Activated CD8-positive, alpha-beta memory T cell treated with anti-CD3 and anti-CD28 coated beads, Interleukin-2, amount 50 U/mL, for 4 hours (primary cell): ENCODE measurements around the gene IDUA.
"Not testable (repeated sequence)": the region's sequence is repeated elsewhere in the genome, so short reads cannot be mapped to it uniquely, and the experiment has no call there.

Experiments used
- DNase-seq: peaks from one replicate; pipeline ENCODE4 v3.0.0-alpha.2; 2020

Gene IDUA

DNA sequence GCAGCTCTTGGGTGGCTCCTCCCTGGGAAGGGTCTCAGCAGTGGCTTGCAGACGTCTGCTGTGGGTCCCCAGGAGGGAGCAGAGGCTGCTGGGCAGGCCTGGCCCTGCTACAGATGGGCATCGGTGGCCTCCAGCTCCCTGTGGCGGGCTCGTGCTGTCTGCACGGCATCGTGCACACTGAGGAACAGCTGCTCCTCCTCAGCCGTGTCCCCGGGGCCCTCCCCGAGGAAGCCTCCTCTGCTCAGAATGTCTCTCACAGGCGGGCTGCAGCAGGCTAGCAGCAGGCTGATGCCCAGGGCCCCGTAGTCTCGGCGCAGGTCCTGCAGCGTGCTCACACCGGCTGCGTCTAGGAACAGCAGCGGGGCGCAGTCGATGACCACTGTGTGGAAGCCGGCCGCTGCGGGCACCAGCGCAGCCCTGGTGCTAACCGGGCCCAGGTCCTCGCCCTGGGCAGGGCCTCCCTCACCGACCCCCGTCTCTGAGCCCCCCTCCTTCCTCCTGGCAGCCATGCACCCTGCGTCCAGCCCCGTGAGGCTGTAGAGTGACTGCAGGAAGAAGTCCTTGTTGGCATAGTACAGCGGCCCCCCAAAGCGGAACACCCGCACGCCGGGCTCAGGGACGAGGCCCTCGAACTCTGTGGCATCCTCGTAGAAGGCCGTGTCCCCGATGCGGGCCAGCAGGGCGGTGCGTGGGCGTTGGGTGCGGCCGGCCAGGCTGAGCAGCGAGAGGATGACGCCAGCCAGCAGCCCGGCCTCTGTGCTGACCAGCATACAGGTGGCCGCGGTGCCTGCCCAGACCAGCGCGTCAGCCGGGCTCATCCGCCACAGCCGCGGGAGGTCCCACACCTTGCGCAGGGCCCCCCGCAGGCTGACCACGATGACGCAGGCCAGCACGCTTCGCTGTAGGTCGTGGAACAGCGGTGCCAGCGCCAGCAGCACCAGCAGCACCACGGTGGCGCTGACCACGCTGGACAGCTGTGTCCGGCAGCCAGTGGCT, 2.2 kb downstream of the IDUA start:
- peak; percentile 14 for DNase-seq

DNA sequence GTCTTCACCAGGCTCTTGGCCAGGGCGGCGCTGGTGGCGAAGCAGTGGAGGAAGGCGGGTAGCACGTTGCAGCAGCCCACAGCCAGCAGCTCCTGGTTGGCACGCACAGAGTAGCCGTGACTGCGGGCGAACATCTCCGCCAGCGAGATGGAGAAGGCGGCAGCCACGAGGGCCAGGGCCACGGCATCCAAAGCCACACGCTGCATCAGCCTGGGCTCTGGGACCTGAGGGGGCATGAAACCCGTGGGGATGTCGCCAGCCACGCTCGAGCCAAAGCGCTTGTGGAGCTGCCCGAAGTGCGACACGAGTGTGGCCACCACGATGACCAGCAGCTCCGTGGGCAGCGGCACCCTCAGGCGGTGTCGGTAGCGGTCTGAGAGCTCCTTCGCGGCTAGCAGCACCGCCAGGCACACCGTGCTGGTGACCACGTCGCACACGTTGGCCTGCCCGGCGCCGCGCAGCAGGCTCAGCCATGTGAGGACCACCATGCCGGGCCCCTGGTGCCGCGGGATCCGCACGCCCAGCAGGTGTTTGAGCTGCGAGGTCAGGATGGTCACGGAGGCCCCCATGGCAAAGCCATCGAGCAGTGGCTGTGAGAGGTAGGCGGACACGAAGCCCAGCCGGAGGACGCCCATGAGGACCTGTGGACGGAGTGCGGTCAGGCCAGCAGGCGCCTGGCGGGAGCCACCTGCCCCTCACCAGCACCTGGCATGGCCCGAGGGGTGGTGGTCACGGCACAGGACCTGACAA, 3.1 kb downstream of the IDUA start:
- DNase-seq = peak; percentile 13

DNA sequence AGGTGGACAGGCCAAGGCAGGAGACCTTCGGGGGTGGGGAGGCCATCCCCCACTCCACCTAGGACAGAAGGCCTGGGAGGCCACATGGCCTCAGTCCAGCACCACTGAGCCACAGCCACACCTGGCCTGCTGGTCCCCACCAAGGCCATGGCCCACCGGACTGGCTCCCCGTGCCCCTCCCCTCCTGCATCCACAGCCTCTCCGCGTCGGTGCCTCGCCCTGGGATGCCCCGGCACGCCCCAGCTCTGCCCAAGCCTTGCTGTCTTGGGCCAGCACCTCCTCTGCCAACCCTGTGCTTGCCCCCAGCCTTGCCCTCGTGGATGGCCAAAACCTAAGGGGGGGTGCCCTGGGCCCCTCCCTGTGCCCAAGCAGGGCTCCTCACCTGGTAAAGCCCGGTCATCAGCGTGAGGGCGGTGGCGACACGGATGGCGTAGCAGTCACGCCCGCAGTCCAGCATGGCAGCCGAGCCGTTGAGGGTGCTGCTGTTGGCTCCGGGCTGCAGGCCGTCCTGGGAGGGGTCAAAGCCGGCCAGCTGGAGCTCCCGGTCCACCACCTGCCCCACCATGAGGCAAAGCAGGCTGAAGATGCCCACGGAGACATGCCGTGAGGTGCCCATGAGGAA, 4.0 kb downstream of the IDUA start:
- peak; percentile 12 for DNase-seq

DNA sequence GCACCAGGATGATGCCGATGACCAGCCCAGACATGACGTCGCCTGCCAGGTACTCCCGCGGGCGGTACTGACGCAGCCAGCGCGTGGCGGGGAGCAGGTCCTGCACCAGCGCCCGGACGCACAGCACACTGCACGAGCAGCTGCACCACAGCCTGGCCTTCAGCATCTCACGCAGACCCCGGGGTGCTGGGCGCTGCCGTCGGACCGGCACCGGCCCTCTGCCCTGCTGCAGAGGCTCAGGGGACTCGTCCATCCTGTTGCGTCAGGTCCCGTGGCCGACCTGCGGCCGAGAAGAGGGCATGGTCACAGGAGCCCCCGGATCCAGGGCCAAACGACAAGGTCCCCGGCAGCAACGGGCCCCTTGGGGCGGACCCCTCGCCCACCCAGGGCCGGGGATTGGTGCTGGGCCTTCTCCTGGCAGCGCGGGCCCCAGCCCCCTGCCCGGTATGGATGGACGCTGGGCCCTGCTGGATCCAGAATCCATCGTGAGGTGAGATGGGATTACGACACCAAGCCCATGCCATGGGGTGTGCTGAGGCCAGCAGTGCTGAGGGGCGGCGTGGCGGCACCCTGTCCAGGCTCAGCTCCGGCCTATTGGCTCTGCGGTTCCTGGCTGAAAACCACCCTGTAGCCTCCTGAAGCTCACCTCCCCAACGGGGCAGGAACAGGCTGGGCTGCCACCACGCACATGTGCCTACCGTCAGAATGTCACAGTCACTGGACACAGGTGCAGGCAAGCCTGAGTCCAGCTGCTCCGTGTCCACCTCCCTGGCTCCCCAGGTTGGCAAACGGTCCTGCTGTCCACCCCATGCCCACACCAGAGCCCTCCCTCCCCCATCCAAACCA, 4.8 kb downstream of the IDUA start:
- peak; percentile 14 for DNase-seq

DNA sequence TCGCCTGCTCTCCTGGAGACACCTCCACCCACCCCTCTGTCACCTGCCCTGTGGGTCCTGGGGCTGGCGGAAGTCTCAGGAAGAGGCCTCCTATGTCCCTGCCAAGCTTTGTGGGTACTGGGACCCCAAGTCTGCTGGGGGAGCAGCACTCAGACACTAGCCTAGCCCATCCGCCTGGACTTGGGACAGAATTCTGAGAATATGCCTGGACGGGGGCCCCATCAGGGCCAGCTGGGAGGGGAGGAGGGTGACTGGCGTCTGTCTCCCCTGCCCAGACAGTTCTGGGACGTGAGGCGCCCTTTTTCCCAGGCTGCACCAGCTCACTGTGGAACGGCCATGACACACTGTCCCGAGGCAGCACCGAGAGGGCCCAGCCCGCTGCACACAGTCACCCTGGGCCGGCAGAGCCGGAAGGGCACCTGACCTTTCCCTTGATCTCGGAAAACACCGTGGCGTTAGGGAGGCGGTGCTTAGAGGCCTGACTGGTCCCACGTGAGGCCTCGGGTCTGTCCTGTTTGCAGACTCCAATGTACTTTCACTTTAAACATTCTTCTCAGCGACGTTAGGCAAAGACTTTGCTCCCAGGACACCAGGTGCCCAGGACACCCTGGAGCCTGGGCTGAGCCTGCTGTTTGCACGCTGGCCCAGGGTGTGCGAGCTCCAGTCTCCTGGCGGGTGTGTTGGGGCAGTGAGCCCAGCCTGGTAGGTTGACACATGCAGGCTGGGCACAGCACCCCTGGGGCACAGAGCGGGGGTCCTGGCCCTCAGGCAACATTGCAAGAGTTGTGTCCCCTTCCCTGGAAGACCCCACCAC, 5.7 kb downstream of the IDUA start:
- DNase-seq = no peak

DNA sequence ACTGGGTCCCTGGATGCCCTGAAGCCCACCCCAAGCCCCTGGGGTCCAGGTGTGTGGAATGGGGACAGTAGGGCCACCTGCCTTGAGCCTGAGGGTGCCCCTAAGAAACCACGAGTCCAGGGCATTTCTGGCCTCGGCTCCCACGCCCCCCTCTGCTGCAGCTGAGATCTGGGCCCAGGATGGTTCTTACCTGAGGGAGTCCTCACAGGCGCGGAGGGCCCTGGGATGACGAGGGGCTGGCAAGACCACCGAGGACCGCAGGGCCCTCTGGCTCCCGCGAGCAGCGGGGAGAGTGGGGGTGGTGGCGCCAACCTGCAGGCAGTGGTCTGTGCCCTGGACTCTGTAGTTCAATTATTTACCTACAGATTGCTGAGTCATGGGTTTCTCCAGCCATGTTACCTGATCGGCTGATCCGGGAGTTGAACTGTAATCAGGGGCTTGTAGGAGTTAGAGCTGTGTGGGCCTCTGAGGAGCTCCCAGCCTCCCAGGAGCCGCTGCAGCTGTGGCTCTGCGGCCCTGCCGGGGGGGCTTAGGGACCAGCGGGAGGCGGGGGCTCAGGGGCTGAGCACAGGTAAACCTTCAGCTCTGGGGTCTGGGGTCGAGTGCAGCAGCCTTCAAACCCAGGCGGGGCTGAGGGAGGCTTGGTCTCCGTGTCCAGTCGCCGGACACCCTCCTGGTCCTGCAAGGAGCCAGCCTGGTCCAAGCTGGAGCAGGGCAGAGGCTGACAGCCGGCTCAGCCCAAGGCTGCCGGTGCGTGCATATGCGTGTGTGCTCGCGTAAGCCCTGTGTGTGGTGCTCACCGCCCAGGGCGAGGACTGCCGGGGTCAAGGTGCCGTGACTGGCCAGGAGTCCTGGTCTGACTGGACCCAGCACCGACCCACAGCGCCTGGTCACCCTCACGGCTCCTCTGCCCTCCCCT, 6.5 kb downstream of the IDUA start, which contains the start of gene SLC26A1:
Gene SLC26A1, minus strand, starts transcription at position 294 of the 919 bp plus-strand sequence. CDS start 1,701 bp downstream, outside the sequence.
- peak; percentile 12 for DNase-seq

DNA sequence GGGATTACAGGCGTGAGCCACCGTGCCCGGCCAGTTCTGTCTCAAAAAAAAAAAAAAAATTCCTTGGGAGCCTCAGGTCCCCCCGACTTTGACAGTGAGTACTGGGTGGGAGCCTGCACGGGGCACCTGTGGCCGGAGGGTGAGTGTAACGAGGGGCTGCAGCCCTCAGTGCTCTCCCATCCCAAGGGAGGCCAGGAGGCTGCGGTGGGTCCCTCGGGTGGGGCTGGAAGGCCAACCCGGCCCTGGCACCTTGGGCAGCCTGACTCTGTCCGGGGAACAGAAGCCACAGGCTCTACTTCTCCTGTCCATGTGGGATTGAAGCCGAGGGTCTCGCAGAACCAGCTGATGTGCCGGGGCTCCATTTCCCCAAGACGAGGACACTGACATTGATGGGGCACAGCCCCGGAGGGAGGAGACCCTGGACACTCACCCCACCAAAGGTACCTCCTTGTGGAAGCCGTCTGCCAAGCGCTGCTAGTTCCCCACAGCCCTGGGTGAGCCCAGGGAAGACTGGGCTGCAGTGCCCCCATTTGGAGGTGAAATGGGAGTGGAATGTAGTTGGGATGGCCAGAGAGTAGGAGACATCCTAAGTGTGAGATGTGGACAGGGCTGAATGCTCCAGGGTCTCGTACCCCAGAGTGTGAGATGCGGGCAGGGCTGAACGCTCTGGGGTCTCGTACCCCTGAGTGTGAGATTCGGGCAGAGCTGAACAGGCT, 8.6 kb downstream of the IDUA start:
- DNase-seq = no peak

DNA sequence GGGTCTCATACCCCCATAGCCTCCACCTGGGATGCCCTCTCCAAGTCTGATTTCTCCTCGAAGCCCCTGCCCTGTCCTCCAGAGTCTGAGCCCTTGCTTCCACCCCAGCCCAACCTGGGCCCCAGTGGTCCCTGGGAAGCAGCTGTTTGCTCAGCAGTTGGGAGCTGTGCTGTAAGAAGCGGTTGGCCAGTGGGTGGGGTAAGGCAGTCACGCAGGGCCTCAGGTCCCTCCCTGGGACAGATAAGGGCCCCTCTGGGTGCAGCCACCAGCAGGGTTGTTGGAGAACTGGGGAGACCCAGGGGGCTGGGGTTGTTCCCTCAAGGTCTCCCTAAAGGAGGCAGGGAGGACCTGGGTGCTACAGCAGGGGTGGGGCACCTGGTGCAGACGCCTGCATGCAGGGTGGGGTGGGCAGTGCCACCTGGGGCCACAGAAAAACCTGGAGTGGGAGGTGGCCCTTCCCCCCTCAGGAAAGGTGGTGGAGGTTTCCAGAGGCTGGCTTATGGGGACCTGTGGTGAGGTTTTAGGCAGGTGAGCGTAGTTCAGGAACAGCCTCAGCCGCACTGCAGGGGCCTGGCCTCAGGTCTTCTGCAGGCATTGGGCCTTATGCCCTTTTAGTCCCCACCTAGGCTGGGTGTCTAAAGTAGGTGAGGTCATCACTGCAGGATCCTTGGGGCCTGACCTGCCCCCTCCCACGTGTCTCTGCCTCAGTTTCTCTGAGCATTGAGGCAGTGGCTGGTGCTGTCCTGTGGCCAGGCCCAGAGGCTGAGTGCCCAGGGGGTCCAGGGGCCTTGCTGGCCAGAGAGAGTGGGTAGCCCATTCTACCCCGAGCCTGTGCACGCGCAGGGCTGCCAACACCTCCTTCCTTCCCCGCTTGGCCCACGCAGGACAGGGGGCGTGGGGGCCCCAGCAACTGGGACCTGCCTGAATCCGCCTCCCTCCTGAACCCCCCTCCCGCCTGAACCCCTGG, 9.5 kb downstream of the IDUA start:
- no peak for DNase-seq

DNA sequence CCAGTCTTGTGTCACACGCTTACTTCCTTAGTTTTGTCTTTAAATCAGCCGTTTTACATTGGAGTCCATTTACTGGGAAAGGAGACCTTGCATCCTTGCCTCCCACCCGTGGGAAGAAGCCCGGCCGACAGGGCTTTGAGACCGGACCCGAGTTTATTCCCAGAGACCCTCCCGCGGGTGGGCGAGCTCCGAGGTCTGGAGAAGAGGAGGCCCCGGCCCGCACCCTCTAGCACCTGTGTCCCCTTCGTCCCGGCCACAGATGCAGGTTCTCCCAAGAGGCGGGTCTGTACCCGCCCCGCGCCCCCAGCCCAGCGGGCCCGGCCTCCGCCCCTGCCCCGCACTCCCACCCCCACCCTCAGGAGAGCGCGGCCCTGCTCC, 10.1 kb downstream of the IDUA start:
- DNase-seq = no peak

DNA sequence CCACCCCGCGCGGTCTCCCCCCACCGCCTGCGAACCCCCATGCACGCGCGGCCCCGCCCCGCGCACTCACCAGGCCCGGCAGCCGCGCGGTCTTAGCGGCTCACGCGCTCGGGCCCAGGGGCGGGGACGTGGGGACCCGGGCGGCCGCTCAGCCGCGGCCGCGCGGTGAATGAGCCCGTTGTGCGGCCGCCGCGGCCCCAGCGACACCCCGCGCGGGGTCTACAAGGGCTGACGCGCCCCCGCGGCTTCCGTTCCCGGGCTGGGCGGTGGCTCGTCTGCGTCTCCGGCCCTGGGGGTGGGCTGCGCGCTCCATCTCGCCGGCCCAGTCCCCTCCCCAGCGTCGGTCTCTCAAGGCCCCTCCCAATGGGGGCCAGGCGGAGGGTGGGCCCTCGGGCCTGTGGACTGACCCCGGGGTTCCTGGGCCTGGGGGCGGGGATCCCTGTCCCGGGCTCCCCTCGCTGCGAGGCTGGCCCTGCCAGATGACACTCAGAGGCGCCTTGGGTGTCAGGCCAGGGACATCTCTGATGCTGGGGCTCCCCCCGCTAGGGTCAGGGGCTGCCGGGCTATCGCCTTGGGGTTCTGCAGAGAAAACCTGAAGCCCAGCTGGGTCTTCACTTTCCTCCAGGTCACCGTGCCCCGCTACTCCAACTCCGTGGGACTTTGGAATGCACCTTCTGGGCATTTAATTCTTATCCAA, 10.7 kb downstream of the IDUA start:
- DNase-seq = no peak

DNA sequence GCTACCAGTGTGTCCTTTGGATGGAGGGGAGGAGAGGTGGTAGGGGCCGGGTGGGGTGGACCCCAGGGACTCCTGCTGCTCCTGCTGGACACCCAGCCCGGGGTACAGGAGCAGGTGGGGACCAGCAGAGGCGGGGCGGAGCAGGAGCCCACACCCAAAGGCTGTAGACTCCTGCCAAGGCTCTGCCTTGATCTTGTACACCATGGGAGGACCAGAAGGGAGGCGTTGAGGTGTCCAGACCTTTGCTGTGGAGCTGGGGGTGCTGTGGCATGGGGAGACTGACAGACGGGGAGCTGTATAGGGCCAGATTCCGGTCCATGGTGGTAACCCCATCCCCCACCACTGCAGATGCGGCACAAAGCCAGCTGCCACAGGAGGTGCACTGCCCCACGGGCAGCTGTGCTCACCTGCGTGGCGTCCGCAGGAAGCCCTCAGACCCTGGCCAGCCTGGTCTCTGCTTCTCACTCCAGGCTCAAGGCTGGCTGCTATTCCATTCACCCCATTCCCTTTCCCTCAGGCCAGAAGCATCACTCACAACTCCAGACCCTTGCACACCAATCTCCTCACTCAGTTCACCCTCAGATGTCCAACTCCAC, 11.3 kb downstream of the IDUA start:
- DNase-seq = no peak

DNA sequence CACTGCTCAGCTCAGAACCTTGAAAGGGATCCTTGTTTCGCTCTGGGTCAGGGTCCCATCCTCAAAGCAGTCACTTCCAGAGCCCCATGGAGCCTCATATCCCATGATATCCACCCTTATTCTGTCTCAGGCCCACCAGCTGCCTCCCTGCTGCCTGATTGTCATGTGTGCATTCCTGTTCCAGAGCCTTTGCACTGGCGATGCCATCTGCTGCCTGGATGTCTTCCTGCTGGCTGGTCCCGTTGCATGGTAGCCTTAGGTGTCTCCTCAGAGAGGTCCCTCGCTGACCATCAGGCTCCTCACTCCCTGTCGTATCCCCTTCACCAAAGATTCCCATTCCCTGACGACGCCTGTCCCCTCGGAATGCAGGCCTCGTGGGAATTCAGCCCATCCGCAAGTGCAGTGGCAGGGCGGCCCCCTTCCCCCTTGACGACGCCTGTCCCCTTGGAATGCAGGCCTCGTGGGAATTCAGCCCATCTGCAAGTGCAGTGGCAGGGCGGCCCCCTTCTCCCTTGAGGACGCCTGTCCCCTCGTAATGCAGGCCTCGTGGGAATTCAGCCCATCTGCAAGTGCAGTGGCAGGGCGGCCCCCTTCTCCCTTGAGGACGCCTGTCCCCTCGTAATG, 12.5 kb downstream of the IDUA start:
- not testable (repeated sequence) for DNase-seq

DNA sequence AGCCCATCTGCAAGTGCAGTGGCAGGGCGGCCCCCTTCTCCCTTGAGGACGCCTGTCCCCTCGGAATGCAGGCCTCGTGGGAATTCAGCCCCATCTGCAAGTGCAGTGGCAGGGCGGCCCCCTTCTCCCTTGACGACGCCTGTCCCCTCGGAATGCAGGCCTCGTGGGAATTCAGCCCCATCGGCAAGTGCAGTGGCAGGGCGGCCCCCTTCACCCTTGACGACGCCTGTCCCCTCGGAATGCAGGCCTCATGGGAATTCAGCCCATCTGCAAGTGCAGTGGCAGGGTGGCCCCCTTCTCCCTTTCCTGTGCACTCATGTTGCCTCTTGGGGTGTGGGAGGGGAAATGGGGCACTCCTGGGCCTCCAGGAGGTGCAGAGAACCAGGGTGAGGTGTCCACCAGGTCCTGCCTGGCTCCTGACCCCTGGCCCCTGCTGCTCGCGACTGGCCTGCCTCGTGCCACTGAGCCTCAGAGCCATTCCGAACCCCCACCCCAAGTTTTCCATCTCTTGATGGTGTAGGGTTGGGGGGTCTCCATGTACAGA, 13.1 kb downstream of the IDUA start:
- no peak for DNase-seq

DNA sequence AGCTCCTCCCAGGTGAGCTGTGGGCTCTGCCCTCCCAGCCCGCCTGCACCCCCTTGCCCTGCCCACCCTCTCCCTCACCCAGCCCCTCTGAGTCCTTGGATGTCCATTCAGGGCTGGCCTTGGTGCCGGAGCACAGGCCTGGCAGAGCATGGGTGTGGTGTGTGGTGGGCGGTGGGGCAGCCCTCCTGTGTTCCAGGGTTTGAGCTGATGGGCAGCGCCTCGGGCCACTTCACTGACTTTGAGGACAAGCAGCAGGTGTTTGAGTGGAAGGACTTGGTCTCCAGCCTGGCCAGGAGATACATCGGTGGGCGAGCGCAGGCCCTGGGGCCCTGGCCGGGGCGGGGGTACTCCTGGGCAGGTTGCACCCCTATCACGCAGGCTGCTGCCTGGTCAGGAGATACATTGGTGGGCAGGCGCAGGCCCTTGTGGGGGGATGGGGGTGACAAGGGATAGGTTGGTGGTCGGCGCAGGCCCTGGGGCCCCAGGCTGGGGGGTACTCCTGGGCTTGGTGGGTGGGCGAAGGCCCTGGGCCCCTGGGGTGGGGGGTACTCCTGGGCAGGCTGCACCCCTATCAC, 13.9 kb downstream of the IDUA start:
- no peak for DNase-seq

DNA sequence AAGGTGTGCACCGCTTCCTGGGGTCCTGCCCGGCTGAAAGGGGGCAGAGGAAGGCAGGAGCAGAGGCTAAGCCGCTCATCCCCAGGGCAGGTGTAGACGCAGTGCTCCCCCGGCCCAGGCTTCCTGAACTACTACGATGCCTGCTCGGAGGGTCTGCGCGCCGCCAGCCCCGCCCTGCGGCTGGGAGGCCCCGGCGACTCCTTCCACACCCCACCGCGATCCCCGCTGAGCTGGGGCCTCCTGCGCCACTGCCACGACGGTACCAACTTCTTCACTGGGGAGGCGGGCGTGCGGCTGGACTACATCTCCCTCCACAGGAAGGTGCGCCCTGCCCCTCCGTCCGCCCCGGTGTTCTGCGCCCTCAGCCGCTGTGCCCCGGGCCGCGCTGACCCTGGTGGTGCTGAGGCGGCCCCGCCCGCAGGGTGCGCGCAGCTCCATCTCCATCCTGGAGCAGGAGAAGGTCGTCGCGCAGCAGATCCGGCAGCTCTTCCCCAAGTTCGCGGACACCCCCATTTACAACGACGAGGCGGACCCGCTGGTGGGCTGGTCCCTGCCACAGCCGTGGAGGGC, 14.8 kb downstream of the IDUA start:
- no peak for DNase-seq

DNA sequence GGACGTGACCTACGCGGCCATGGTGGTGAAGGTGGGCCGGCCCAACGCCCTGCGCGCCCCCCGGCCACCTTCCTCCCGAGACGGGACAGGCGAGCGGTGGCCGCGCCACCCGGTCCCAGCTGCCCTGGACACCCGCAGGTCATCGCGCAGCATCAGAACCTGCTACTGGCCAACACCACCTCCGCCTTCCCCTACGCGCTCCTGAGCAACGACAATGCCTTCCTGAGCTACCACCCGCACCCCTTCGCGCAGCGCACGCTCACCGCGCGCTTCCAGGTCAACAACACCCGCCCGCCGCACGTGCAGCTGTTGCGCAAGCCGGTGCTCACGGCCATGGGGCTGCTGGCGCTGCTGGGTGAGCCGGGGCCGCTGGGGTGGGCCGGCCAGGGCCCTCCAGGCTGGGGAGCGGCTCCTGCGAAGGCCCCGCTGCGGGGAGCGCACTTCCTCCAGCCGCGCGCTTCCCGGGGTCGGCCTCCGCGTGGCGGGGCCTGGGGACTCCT, 15.3 kb downstream of the IDUA start:
- DNase-seq = no peak
